Caco-2 (cell line): Measurements from ENCODE around the gene NUP210L. TPM values are rescaled to one million over a fixed set of nuclear protein-coding genes. Genes with fewer than 3 reads are reported as not detected.

Source experiments
- BruUV-seq: library from RNA; stranded (reverse); fragments of 400-500 nt; replicated peaks from 2 replicates; lab custom pipeline; 2021; lab: Mats Ljungman, UMichigan
- CTCF ChIA-PET: fragments of 300-600 bp; sonication (Branson Sonifier 250); formaldehyde crosslinking; loops from one replicate; lab custom pipeline; 2022; ENCODE audit warnings: antibody characterized with exemption; lab: Charles Lee
- POLR2A ChIA-PET: fragments of 300-600 bp; sonication (Branson Sonifier 250); formaldehyde crosslinking; loops from one replicate; lab custom pipeline; 2022; ENCODE audit warnings: antibody characterized with exemption; lab: Charles Lee
- DNase-seq, 2 experiments: peaks; one replicate each; pipeline versions ENCODE4 v3.0.0 to v3.0.0-alpha.2; 2020 to 2022
- H3K27me3 ChIP-seq: replicated peaks from 2 replicates; pipeline ENCODE4 v1.6.0; 2011; ENCODE audit warnings: low read length; ENCODE audit not compliant: control insufficient read depth, insufficient read depth
- H3K36me3 ChIP-seq: 2 replicates; pipeline ENCODE4 v1.5.1; 2011; ENCODE audit warnings: low read length; ENCODE audit not compliant: control insufficient read depth, insufficient read depth
- H3K4me1 ChIP-seq: fragments of 250-450 bp; sonication (Bioruptor Pico); 2 replicates; pipeline ENCODE4 v1.5.1; 2020; ENCODE audit warnings: mild to moderate bottlenecking
- H3K4me3 ChIP-seq: 2 replicates; pipeline ENCODE4 v1.5.1; 2011; ENCODE audit warnings: low read depth, mild to moderate bottlenecking, control low read depth, low read length
- H3K9me3 ChIP-seq: fragments of 250-450 bp; sonication (Bioruptor Pico); 2 replicates; pipeline ENCODE4 v1.5.1; 2020; ENCODE audit warnings: mild to moderate bottlenecking, moderate library complexity
- H3K27ac Mint-ChIP-seq: one replicate; pipeline ENCODE4 v1.8.0; 2022; ENCODE audit warnings: mixed read lengths; ENCODE audit not compliant: unreplicated experiment
- H3K27me3 Mint-ChIP-seq: one replicate; pipeline ENCODE4 v1.8.0; 2022; ENCODE audit warnings: mixed read lengths; ENCODE audit not compliant: insufficient read depth, unreplicated experiment
- H3K36me3 Mint-ChIP-seq: one replicate; pipeline ENCODE4 v1.8.0; 2022; ENCODE audit warnings: mild to moderate bottlenecking, mixed read lengths; ENCODE audit not compliant: insufficient read depth, unreplicated experiment
- H3K4me1 Mint-ChIP-seq: one replicate; pipeline ENCODE4 v1.8.0; 2022; ENCODE audit warnings: low read depth, mixed read lengths; ENCODE audit not compliant: unreplicated experiment
- H3K4me3 Mint-ChIP-seq: one replicate; pipeline ENCODE4 v1.8.0; 2022; ENCODE audit warnings: mild to moderate bottlenecking, moderate library complexity, mixed read lengths; ENCODE audit not compliant: unreplicated experiment
- H3K9me3 Mint-ChIP-seq: one replicate; pipeline ENCODE4 v1.8.0; 2022; ENCODE audit warnings: mixed read lengths; ENCODE audit not compliant: unreplicated experiment
- intact Hi-C: fragments of 100-400 bp; cut with micrococcal nuclease; formaldehyde crosslinking; loops from one replicate; pipeline ENCODE4 v1.10.0; 2022; ENCODE audit not compliant: unreplicated experiment
- total RNA-seq: library from RNA; stranded (reverse); gene quantifications from 2 replicates; pipeline ENCODE4 v1.2.3, GENCODE V29; 2022
- TF ChIP-seq, protein P1 (sequence below), 2 experiments: fragments of 200-600 bp in 1 of 2; IDR thresholded peaks; 1 replicate in 1 of 2; 2 replicates in 1 of 2; pipeline versions ENCODE4 v1.5.1 to v1.8.0; 2011 to 2022; ENCODE audit warnings: antibody characterized with exemption in 1 of 2, control low read depth in 1 of 2, inconsistent platforms in 1 of 2, low read depth in 1 of 2, low read length in 1 of 2, mild to moderate bottlenecking in 1 of 2, moderate library complexity in 1 of 2; ENCODE audit not compliant: insufficient read depth in 1 of 2, severe bottlenecking in 1 of 2, unreplicated experiment in 1 of 2

NUP210L gene
- total RNA-seq, 1 experiment from 2014 or later: 0.07 TPM

DNA sequence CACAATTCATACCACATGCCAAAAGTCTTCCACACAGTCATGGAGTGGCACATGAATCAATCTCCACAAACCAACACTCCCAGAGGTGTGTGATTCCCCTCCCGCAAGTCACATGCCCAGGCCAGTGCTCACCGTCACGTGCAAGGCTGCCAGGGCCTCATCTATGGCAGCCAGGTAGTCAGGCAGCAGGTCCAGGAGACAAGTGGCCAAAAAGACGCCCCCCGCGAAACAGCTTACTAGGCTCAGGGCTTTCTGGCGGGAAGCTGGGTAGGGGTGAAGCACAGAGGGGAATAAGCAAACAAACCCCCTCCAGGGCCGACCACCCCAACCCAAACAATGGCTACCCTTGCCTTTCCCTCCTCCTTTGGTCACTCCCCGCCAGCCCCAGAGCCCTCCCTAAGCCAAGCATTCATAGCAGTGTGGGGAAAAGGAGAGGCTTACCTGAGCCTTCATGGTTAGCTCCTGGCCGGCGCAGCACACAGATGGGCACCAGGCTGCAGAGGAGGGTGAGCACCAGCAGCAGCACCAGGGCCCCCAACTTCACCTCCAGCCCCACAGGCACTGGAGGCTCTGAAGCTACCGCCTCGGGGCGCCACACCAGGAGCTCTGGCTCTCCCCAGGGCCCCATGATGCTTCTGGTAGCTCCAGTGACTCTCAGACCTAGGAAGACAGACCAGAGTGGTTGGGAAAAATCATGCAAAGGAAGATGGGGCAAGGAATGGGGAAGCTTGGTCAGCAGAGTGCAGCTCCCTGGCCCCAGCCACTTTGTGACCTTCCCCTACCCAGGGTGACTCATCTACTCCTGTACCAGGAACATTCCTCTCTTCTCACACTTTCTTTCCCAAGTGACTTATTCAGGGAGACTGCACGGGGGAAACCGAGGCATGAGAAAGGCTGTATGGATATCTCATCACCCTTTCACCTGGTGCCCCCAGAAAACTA is 192.5 kb downstream of the NUP210L start:
- H3K36me3 Mint-ChIP-seq: peaks cover 75% of the 10 kb centered on the region
- no peaks in the 10 kb centered on the region for H3K9me3 Mint-ChIP-seq
- no peaks in the 10 kb centered on the region for H3K27me3 ChIP-seq
- H3K27me3 Mint-ChIP-seq: no peaks in the 10 kb centered on the region
- peak overlapping the region; percentile 72 for H3K4me3 ChIP-seq
- H3K4me3 Mint-ChIP-seq: peak overlapping the region; percentile 81
- H3K4me1 Mint-ChIP-seq: peaks cover 30% of the 10 kb centered on the region
- intact Hi-C loops: loop anchor here (1.0 to 2.0 kb wide), 2 partner anchors 24 to 40 kb away; partner anchors contain the start of genes GATAD2B and RAB13
- H3K4me1 ChIP-seq: peaks cover 14% of the 10 kb centered on the region
- peak in 1 of 2 experiments; percentile 32 for DNase-seq
- H3K9me3 ChIP-seq: no peaks in the 10 kb centered on the region
- POLR2A ChIA-PET: interaction anchor here (1.0 to 6.3 kb wide), 6 partner anchors 10 to 328 kb away, joined by 3 to 105 read pairs (median 10); partner anchors contain the start of genes DENND4B, GATAD2B and JTB
- TF ChIP-seq, protein P1, sequence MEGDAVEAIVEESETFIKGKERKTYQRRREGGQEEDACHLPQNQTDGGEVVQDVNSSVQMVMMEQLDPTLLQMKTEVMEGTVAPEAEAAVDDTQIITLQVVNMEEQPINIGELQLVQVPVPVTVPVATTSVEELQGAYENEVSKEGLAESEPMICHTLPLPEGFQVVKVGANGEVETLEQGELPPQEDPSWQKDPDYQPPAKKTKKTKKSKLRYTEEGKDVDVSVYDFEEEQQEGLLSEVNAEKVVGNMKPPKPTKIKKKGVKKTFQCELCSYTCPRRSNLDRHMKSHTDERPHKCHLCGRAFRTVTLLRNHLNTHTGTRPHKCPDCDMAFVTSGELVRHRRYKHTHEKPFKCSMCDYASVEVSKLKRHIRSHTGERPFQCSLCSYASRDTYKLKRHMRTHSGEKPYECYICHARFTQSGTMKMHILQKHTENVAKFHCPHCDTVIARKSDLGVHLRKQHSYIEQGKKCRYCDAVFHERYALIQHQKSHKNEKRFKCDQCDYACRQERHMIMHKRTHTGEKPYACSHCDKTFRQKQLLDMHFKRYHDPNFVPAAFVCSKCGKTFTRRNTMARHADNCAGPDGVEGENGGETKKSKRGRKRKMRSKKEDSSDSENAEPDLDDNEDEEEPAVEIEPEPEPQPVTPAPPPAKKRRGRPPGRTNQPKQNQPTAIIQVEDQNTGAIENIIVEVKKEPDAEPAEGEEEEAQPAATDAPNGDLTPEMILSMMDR (IDR thresholded peaks at IDR 0.05; ENCODE audit: insufficient read depth in 1 of 2, low read depth in 1 of 2, low read length in 1 of 2, severe bottlenecking in 1 of 2, unreplicated experiment in 1 of 2): no peak
- H3K27ac Mint-ChIP-seq: peak overlapping the region; percentile 93
- CTCF ChIA-PET: interaction anchor here (0.7 to 2.5 kb wide), 4 partner anchors 16 to 265 kb away, joined by 3 to 14 read pairs (median 4); partner anchors contain the start of genes DENND4B and GATAD2B
- no TSS peak for BruUV-seq
- H3K36me3 ChIP-seq: peaks cover 4% of the 10 kb centered on the region

DNA sequence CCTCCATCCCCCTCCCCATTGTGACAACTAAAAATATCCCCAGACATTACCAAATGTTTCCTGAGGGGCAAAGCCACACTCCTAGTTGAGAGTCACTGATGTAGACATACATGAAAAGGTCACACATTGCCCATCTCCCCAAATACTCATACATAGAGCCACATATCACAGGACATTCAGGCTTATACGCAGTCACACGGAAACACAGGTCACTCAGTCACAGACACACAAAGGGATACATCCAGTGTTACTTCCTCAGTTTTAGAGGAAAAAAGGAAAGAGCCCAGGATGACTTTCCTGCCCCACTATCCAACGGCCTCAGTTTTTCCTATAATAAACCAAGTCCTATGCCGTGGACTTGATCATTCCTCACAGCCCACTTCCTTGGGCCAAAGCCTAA is 193.5 kb downstream of the NUP210L start:
- H3K4me3 Mint-ChIP-seq: peak overlapping the region; percentile 81
- H3K4me3 ChIP-seq: peak overlapping the region; percentile 72; the same call in 1 of the 2 replicates
- BruUV-seq: no TSS peak
- H3K36me3 Mint-ChIP-seq: peaks cover 74% of the 10 kb centered on the region
- DNase-seq: no peak
- TF ChIP-seq, protein P1 (IDR thresholded peaks at IDR 0.05; ENCODE audit: insufficient read depth in 1 of 2, low read depth in 1 of 2, low read length in 1 of 2, severe bottlenecking in 1 of 2, unreplicated experiment in 1 of 2): no peak
- intact Hi-C loops: no loop called here
- no peaks in the 10 kb centered on the region for H3K9me3 Mint-ChIP-seq
- H3K4me1 Mint-ChIP-seq: peaks cover 30% of the 10 kb centered on the region
- H3K27me3 ChIP-seq: no peaks in the 10 kb centered on the region
- CTCF ChIA-PET: no interaction called here
- no peaks in the 10 kb centered on the region for H3K9me3 ChIP-seq
- POLR2A ChIA-PET: no interaction called here
- no peaks in the 10 kb centered on the region for H3K27me3 Mint-ChIP-seq
- H3K27ac Mint-ChIP-seq: peak overlapping the region; percentile 93
- H3K36me3 ChIP-seq: peaks cover 4% of the 10 kb centered on the region
- peaks cover 21% of the 10 kb centered on the region for H3K4me1 ChIP-seq

DNA sequence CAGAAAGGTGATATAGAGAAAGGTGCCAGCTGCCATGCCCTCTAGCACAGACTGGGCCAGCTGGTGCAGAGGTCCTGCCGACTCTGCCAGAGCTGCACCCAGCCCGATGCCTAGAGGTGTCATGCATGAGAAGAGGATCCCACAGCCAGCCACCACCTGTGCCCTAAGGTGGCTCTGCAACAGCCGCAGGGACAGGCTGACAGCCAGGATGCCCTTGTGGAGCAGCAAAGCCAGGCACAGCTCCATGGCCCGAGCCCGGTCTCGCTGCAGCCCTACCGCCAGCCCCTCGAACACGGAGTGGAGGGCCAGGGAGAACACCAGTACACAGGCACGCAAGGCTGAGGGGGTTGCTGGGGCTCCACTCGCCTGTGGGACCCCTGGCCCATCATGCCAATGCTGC is 194.7 kb downstream of the NUP210L start:
- H3K4me3 Mint-ChIP-seq: peak overlapping the region; percentile 22
- Histone ChIP-seq H3K36me3 (peaks cover 4% of the 10 kb centered on the region), H3K9me3 (no peaks in the 10 kb centered on the region), H3K27me3 (no peaks in the 10 kb centered on the region), H3K4me1 (peaks cover 13% of the 10 kb centered on the region), H3K4me3 (no peak overlapping the region)
- no peaks in the 10 kb centered on the region for H3K27me3 Mint-ChIP-seq
- no TSS peak for BruUV-seq
- intact Hi-C loops: no loop called here
- peaks cover 21% of the 10 kb centered on the region for H3K4me1 Mint-ChIP-seq
- ChIA-PET POLR2A (no interaction called here), CTCF (no interaction called here)
- no peaks in the 10 kb centered on the region for H3K9me3 Mint-ChIP-seq
- peaks cover 68% of the 10 kb centered on the region for H3K36me3 Mint-ChIP-seq
- TF ChIP-seq, protein P1 (IDR thresholded peaks at IDR 0.05; ENCODE audit: insufficient read depth in 1 of 2, low read depth in 1 of 2, low read length in 1 of 2, severe bottlenecking in 1 of 2, unreplicated experiment in 1 of 2): no peak
- DNase-seq: no peak
- H3K27ac Mint-ChIP-seq: no peak overlapping the region
